SK-N-SH (cell line): ENCODE results near the gene TUT1.

Source experiments
- NFIC ChIP-seq: IDR thresholded peaks from 2 replicates; pipeline ENCODE4 v1.4.0; 2012; ENCODE audit warnings: borderline replicate concordance
- POLR2AphosphoS5 ChIP-seq: IDR thresholded peaks from 2 replicates; pipeline ENCODE4 v1.6.1; 2012; ENCODE audit warnings: low read depth, low read length
- TAF1 ChIP-seq: IDR thresholded peaks from 2 replicates; pipeline ENCODE4 v1.6.1; 2012; ENCODE audit warnings: low read depth, mild to moderate bottlenecking, low read length, moderate library complexity, borderline replicate concordance
- YY1 ChIP-seq: IDR thresholded peaks from 2 replicates; pipeline ENCODE4 v1.4.0; 2012; ENCODE audit warnings: low read depth, mild to moderate bottlenecking
- TF ChIP-seq, protein P1 (sequence below): fragments of 200-600 bp; sonication (generic); IDR thresholded peaks from 2 replicates; pipeline ENCODE4 v1.6.1; 2017; ENCODE audit warnings: antibody characterized with exemption, mild to moderate bottlenecking, moderate library complexity

DNA sequence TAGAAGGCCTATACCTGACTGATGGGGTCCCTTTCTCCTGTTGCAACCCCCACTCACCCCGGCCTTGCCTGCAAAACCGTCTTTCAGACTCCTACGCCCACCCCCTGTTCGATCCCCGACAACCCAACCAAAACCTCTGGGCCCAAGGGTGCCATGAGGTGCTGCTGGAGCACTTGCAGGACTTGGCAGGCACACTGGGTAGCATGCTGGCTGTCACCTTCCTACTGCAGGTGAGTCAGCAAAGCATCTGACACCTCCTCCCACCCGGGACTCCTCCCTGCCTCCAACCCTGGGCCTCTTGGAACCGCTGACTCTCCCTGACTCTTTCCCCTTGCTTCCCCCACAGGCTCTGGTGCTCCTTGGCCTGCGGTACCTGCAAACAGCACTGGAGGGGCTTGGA, 23.0 kb upstream of the TUT1 start:
- TF ChIP-seq, protein P1, sequence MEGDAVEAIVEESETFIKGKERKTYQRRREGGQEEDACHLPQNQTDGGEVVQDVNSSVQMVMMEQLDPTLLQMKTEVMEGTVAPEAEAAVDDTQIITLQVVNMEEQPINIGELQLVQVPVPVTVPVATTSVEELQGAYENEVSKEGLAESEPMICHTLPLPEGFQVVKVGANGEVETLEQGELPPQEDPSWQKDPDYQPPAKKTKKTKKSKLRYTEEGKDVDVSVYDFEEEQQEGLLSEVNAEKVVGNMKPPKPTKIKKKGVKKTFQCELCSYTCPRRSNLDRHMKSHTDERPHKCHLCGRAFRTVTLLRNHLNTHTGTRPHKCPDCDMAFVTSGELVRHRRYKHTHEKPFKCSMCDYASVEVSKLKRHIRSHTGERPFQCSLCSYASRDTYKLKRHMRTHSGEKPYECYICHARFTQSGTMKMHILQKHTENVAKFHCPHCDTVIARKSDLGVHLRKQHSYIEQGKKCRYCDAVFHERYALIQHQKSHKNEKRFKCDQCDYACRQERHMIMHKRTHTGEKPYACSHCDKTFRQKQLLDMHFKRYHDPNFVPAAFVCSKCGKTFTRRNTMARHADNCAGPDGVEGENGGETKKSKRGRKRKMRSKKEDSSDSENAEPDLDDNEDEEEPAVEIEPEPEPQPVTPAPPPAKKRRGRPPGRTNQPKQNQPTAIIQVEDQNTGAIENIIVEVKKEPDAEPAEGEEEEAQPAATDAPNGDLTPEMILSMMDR: no peak
- TF ChIP-seq TAF1 (no peak), YY1 (no peak), POLR2AphosphoS5 (no peak), NFIC (no peak)
